Osteocyte (in vitro differentiated cells): ENCODE results near the gene TMPRSS9. TPM values are rescaled to one million over a fixed set of nuclear protein-coding genes. Genes with fewer than 3 reads are reported as not detected.

Experiments
- DNase-seq: peaks from one replicate; pipeline ENCODE4 v3.0.0; 2021; ENCODE audit warnings: mixed read lengths; ENCODE audit not compliant: unreplicated experiment; ENCODE audit errors: extremely low spot score
- H3K27ac Mint-ChIP-seq: one replicate; pipeline ENCODE4 v1.8.0; 2021; ENCODE audit warnings: mild to moderate bottlenecking, mixed read lengths; ENCODE audit not compliant: unreplicated experiment
- H3K27me3 Mint-ChIP-seq: one replicate; pipeline ENCODE4 v1.8.0; 2021; ENCODE audit warnings: mixed read lengths; ENCODE audit not compliant: unreplicated experiment
- H3K36me3 Mint-ChIP-seq: one replicate; pipeline ENCODE4 v1.8.0; 2021; ENCODE audit warnings: mixed read lengths; ENCODE audit not compliant: unreplicated experiment
- H3K4me1 Mint-ChIP-seq: one replicate; pipeline ENCODE4 v1.8.0; 2021; ENCODE audit warnings: mixed read lengths; ENCODE audit not compliant: unreplicated experiment
- H3K4me3 Mint-ChIP-seq: one replicate; pipeline ENCODE4 v1.8.0; 2021; ENCODE audit warnings: mild to moderate bottlenecking, moderate library complexity, mixed read lengths; ENCODE audit not compliant: unreplicated experiment
- H3K9me3 Mint-ChIP-seq: one replicate; pipeline ENCODE4 v1.8.0; 2021; ENCODE audit warnings: mixed read lengths; ENCODE audit not compliant: unreplicated experiment
- total RNA-seq: library from RNA; stranded (reverse); gene quantifications from 2 replicates; pipeline ENCODE4 v1.2.1, GENCODE V29; 2021
- TF ChIP-seq, protein P1 (sequence below): fragments of 200-600 bp; sonication (generic); IDR thresholded peaks from 2 replicates; pipeline ENCODE4 v1.5.0; 2021; ENCODE audit warnings: antibody characterized with exemption, mild to moderate bottlenecking, moderate library complexity

The TMPRSS9 gene
- total RNA-seq, 1 donor from 2014 or later, result 0.08 TPM

- H3K9me3 Mint-ChIP-seq, result no peaks in the 10 kb centered on the region
- no peaks in the 10 kb centered on the region for H3K4me1 Mint-ChIP-seq
- no peak for DNase-seq
- TF ChIP-seq, protein P1, sequence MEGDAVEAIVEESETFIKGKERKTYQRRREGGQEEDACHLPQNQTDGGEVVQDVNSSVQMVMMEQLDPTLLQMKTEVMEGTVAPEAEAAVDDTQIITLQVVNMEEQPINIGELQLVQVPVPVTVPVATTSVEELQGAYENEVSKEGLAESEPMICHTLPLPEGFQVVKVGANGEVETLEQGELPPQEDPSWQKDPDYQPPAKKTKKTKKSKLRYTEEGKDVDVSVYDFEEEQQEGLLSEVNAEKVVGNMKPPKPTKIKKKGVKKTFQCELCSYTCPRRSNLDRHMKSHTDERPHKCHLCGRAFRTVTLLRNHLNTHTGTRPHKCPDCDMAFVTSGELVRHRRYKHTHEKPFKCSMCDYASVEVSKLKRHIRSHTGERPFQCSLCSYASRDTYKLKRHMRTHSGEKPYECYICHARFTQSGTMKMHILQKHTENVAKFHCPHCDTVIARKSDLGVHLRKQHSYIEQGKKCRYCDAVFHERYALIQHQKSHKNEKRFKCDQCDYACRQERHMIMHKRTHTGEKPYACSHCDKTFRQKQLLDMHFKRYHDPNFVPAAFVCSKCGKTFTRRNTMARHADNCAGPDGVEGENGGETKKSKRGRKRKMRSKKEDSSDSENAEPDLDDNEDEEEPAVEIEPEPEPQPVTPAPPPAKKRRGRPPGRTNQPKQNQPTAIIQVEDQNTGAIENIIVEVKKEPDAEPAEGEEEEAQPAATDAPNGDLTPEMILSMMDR, result no peak
- no peak overlapping the region for H3K4me3 Mint-ChIP-seq
- no peaks in the 10 kb centered on the region for H3K27me3 Mint-ChIP-seq
- no peaks in the 10 kb centered on the region for H3K36me3 Mint-ChIP-seq
- no peak overlapping the region for H3K27ac Mint-ChIP-seq
Observed at GRCh38 chr19:2411709-2412108, 51.6 kb downstream of the TMPRSS9 start.

- H3K4me3 Mint-ChIP-seq, result no peak overlapping the region
- no peaks in the 10 kb centered on the region for H3K4me1 Mint-ChIP-seq
- no peaks in the 10 kb centered on the region for H3K36me3 Mint-ChIP-seq
- TF ChIP-seq, protein P1, result no peak
- no peaks in the 10 kb centered on the region for H3K9me3 Mint-ChIP-seq
- no peak for DNase-seq
- H3K27ac Mint-ChIP-seq, result no peak overlapping the region
- H3K27me3 Mint-ChIP-seq, result no peaks in the 10 kb centered on the region
Observed at GRCh38 chr19:2412449-2412848, 52.4 kb downstream of the TMPRSS9 start.

DNA sequence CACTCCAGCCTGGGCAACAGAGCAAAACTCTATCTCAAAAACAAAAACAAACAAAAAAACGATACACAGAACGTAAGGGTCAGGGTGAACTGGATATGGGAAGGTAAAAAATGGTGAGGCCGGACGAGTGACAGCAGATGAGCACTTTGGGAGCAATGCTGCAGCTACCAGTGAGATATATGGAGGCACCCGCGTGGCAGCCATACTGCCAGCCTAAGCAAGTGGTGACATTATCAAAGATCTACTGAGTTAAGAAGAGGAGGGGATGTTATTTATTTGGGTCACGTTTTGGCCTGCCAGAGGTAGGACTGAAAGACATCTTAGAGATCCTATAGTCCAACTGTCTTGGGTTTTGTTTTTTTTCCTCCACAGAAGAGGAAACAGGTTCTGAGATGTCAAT is 53.1 kb downstream of the TMPRSS9 start:
- no peak for DNase-seq
- Mint-ChIP-seq H3K27me3 (no peaks in the 10 kb centered on the region), H3K27ac (no peak overlapping the region), H3K9me3 (no peaks in the 10 kb centered on the region), H3K36me3 (peaks cover 4% of the 10 kb centered on the region), H3K4me1 (no peaks in the 10 kb centered on the region), H3K4me3 (no peak overlapping the region)
- TF ChIP-seq, protein P1, result no peak

DNA sequence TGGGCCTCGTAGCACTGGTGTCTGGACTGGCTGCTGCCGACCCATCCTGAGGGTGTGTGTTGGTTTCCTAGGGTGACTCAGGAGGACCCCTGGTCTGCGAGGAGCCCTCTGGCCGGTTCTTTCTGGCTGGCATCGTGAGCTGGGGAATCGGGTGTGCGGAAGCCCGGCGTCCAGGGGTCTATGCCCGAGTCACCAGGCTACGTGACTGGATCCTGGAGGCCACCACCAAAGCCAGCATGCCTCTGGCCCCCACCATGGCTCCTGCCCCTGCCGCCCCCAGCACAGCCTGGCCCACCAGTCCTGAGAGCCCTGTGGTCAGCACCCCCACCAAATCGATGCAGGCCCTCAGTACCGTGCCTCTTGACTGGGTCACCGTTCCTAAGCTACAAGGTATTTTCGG is 53.6 kb downstream of the TMPRSS9 start:
- DNase-seq, result no peak
- no peaks in the 10 kb centered on the region for H3K9me3 Mint-ChIP-seq
- no peaks in the 10 kb centered on the region for H3K27me3 Mint-ChIP-seq
- TF ChIP-seq, protein P1, result no peak
- H3K36me3 Mint-ChIP-seq, result peaks cover 4% of the 10 kb centered on the region
- H3K4me3 Mint-ChIP-seq, result no peak overlapping the region
- no peaks in the 10 kb centered on the region for H3K4me1 Mint-ChIP-seq
- no peak overlapping the region for H3K27ac Mint-ChIP-seq

GRCh38 chr19:2415281-2415972 is 55.4 kb downstream of the TMPRSS9 start:
- no peak overlapping the region for H3K27ac Mint-ChIP-seq
- H3K9me3 Mint-ChIP-seq, result no peaks in the 10 kb centered on the region
- H3K4me1 Mint-ChIP-seq, result no peaks in the 10 kb centered on the region
- no peaks in the 10 kb centered on the region for H3K27me3 Mint-ChIP-seq
- H3K36me3 Mint-ChIP-seq, result peaks cover 4% of the 10 kb centered on the region
- no peak for DNase-seq
- TF ChIP-seq, protein P1, result no peak
- H3K4me3 Mint-ChIP-seq, result no peak overlapping the region
